Measurements from ENCODE around the gene DRD5. TPM values are rescaled to one million over a fixed set of nuclear protein-coding genes. Genes with fewer than 3 reads are reported as not detected.

The DRD5 gene
- polyA plus RNA-seq, 4 donors: 0.15 to 0.19 TPM; not detected in 2

GRCh38 chr4:9826551-9826950 lies 45.1 kb downstream of the DRD5 start:
- Histone ChIP-seq H3K36me3 (ENCODE audit: control insufficient read depth in 3 of 3, insufficient read depth in 2 of 3, low read depth in 1 of 3, low read length in 3 of 3) (peaks cover 0 to 5% (median 1%) of the 10 kb centered on the region in 3 donors), H3K27ac (ENCODE audit: low read depth in 1 of 3, low read length in 2 of 3) (no peak overlapping the region), H3K4me1 (ENCODE audit: control insufficient read depth in 3 of 3, insufficient read depth in 2 of 3, low read depth in 1 of 3, low read length in 2 of 3) (no peaks in the 10 kb centered on the region), H3K27me3 (ENCODE audit: control insufficient read depth in 3 of 3, insufficient read depth in 3 of 3, low read length in 3 of 3) (no peaks in the 10 kb centered on the region), H3K4me3 (ENCODE audit: low read depth in 1 of 3, low read length in 3 of 3) (no peak overlapping the region), H3K9me3 (ENCODE audit: control insufficient read depth in 2 of 2, insufficient read depth in 1 of 2, low read depth in 1 of 2, low read length in 1 of 2) (no peaks in the 10 kb centered on the region)
- FAIRE-seq (no peak), DNase-seq (no peak)
- WGBS, 3 donors: 83 to 95% (median 91%) methylated on average over 1 of the region's 1 CpG

DNA sequence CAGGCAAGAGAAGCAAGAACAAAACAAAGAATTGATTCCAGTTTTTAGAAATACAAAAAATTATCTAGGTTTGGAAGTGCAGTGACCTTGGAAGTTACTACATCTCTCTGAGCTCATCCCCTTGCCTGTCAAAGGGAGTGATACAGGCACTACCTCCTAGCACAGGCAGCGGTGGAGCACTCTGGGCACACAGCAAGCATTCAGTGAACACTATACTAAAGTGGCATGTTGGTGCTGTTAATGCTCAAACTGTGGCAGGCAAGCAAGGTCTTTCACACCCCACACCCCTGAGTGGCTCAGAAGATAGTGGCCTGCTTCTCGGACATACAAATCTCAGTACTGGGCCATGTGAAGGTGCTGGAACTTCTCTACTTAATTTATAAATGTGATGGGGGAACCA lies 51.2 kb downstream of the DRD5 start:
- no peaks in the 10 kb centered on the region for H3K9me3 ChIP-seq (ENCODE audit: control insufficient read depth in 2 of 2, insufficient read depth in 1 of 2, low read depth in 1 of 2, low read length in 1 of 2)
- DNase-seq (no peak), FAIRE-seq (no peak)
- H3K4me3 ChIP-seq (ENCODE audit: low read depth in 1 of 3, low read length in 3 of 3): no peak overlapping the region
- H3K36me3 ChIP-seq (ENCODE audit: control insufficient read depth in 3 of 3, insufficient read depth in 2 of 3, low read depth in 1 of 3, low read length in 3 of 3): peaks cover 0 to 36% (median 3%) of the 10 kb centered on the region in 3 donors
- no peaks in the 10 kb centered on the region for H3K27me3 ChIP-seq (ENCODE audit: control insufficient read depth in 3 of 3, insufficient read depth in 3 of 3, low read length in 3 of 3)
- H3K27ac ChIP-seq (ENCODE audit: low read depth in 1 of 3, low read length in 2 of 3): no peak overlapping the region
- H3K4me1 ChIP-seq (ENCODE audit: control insufficient read depth in 3 of 3, insufficient read depth in 2 of 3, low read depth in 1 of 3, low read length in 2 of 3): no peaks in the 10 kb centered on the region
- 86 to 93% (median 93%) methylated on average over 2 of the region's 2 CpGs for WGBS, 3 donors

DNA sequence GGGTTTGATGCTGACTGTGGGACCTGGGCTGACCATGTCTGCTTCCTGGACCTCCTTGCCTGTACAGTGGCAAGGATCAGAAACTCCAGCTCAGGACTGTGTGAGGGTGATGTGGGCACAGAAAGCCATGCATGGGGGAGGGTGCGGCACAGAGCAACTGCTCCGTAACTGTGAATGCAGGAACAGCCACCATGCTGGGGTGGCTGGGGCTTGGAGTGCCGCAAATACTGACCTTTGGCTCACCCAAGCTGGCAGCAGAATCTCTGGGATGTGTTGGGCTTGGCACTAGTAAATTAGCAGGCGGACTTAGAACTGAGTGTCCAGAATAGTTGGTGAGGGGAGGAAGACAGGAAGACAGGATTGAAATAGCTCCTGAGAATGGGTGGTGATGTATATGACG lies 52.0 kb downstream of the DRD5 start:
- Histone ChIP-seq H3K4me1 (ENCODE audit: control insufficient read depth in 3 of 3, insufficient read depth in 2 of 3, low read depth in 1 of 3, low read length in 2 of 3) (no peaks in the 10 kb centered on the region), H3K27ac (ENCODE audit: low read depth in 1 of 3, low read length in 2 of 3) (no peak overlapping the region), H3K9me3 (ENCODE audit: control insufficient read depth in 2 of 2, insufficient read depth in 1 of 2, low read depth in 1 of 2, low read length in 1 of 2) (no peaks in the 10 kb centered on the region), H3K36me3 (ENCODE audit: control insufficient read depth in 3 of 3, insufficient read depth in 2 of 3, low read depth in 1 of 3, low read length in 3 of 3) (peaks cover 0 to 36% (median 3%) of the 10 kb centered on the region in 3 donors), H3K4me3 (ENCODE audit: low read depth in 1 of 3, low read length in 3 of 3) (no peak overlapping the region), H3K27me3 (ENCODE audit: control insufficient read depth in 3 of 3, insufficient read depth in 3 of 3, low read length in 3 of 3) (no peaks in the 10 kb centered on the region)
- DNase-seq: no peak
- WGBS, 3 donors: 84 to 90% (median 89%) methylated on average over 5 of the region's 5 CpGs
- no peak for FAIRE-seq

Other genes starting within 250 kb of the DRD5 start
- gene SLC2A9, start 239.9 kb downstream of the DRD5 start, polyA plus RNA-seq: 10 to 100 TPM in 3 of 4 donors, 1 to 10 TPM in 1; 7.4 to 34.4 (median 12.3) TPM